Measurements from ENCODE around the gene ARNT2.

The ARNT2 gene

GRCh38 chr15:80604583-80605575 is 200.7 kb downstream of the ARNT2 start:
- DNase-seq, result no peak

- no peak for DNase-seq
Measured at GRCh38 chr15:80605591-80606150, 201.5 kb downstream of the ARNT2 start.

- DNase-seq, result no peak
Measured at GRCh38 chr15:80606511-80607071, 202.4 kb downstream of the ARNT2 start.

- DNase-seq, result no peak
Measured at GRCh38 chr15:80607287-80607980, 203.3 kb downstream of the ARNT2 start.

- peak; percentile 44 for DNase-seq
Measured at GRCh38 chr15:80608688-80609087, 204.5 kb downstream of the ARNT2 start.

GRCh38 chr15:80609091-80609490 is 204.9 kb downstream of the ARNT2 start:
- DNase-seq, result peak; percentile 44

GRCh38 chr15:80609512-80609946 is 205.3 kb downstream of the ARNT2 start:
- no peak for DNase-seq

GRCh38 chr15:80611543-80612080 is 207.4 kb downstream of the ARNT2 start:
- no peak for DNase-seq

- no peak for DNase-seq
Measured at GRCh38 chr15:80612118-80612823, 208.1 kb downstream of the ARNT2 start.

- peak; percentile 15 for DNase-seq
Measured at GRCh38 chr15:80613762-80614365, 209.7 kb downstream of the ARNT2 start.

GRCh38 chr15:80614711-80615360 is 210.7 kb downstream of the ARNT2 start:
- DNase-seq, result no peak

GRCh38 chr15:80615361-80615736 is 211.2 kb downstream of the ARNT2 start:
- no peak for DNase-seq

GRCh38 chr15:80615783-80616391 is 211.7 kb downstream of the ARNT2 start:
- peak; percentile 80 for DNase-seq

- no peak for DNase-seq
Measured at GRCh38 chr15:80618685-80619400, 214.7 kb downstream of the ARNT2 start.

GRCh38 chr15:80619680-80620079 is 215.5 kb downstream of the ARNT2 start:
- DNase-seq, result no peak

- no peak for DNase-seq
Measured at GRCh38 chr15:80620141-80620540, 216.0 kb downstream of the ARNT2 start.

- no peak for DNase-seq
Measured at GRCh38 chr15:80620931-80621330, 216.7 kb downstream of the ARNT2 start.

GRCh38 chr15:80626643-80627120 is 222.5 kb downstream of the ARNT2 start:
- DNase-seq, result no peak

- no peak for DNase-seq
Measured at GRCh38 chr15:80629355-80629754, 225.2 kb downstream of the ARNT2 start.

GRCh38 chr15:80630981-80631380 is 226.8 kb downstream of the ARNT2 start:
- DNase-seq, result no peak
